RWPE2 (cell line): ENCODE data around the gene FLT1.

ENCODE experiments used
- ATAC-seq: fragments of 200-7000 bp; cut with Tn5 transposase; 3 replicates; pipeline ENCODE4 v1.9.1; 2021; ENCODE audit warnings: low read depth
- DNase-seq: peaks from one replicate; pipeline ENCODE4 v3.0.0-alpha.2; 2020; ENCODE audit warnings: low spot score
- H3K27ac ChIP-seq: fragments of 450-650 bp; 2 replicates; pipeline ENCODE4 v1.5.1; 2017; ENCODE audit warnings: mild to moderate bottlenecking; ENCODE audit not compliant: poor library complexity, severe bottlenecking
- H3K27me3 ChIP-seq: fragments of 250-450 bp; sonication (Bioruptor Pico); 2 replicates; pipeline ENCODE4 v1.5.1; 2021; ENCODE audit warnings: mild to moderate bottlenecking, moderate library complexity; ENCODE audit not compliant: insufficient read depth, poor library complexity, severe bottlenecking
- H3K36me3 ChIP-seq: fragments of 250-450 bp; sonication (Bioruptor Pico); 2 replicates; pipeline ENCODE4 v1.5.1; 2020; ENCODE audit warnings: low read depth, mild to moderate bottlenecking, moderate library complexity
- H3K4me1 ChIP-seq: fragments of 250-450 bp; sonication (Bioruptor Pico); 2 replicates; pipeline ENCODE4 v1.5.1; 2021; ENCODE audit warnings: mild to moderate bottlenecking, moderate library complexity; ENCODE audit not compliant: insufficient read depth, poor library complexity, severe bottlenecking
- H3K4me3 ChIP-seq: fragments of 250-450 bp; sonication (Bioruptor Pico); 2 replicates; pipeline ENCODE4 v1.5.1; 2021; ENCODE audit warnings: mild to moderate bottlenecking, moderate library complexity; ENCODE audit not compliant: severe bottlenecking
- H3K9me3 ChIP-seq: fragments of 250-450 bp; sonication (Bioruptor Pico); 2 replicates; pipeline ENCODE4 v1.5.1; 2021; ENCODE audit warnings: mild to moderate bottlenecking, moderate library complexity; ENCODE audit not compliant: severe bottlenecking
- CTCF ChIP-seq: fragments of 450-650 bp; IDR thresholded peaks from one replicate; pipeline ENCODE4 v1.5.1; 2017; ENCODE audit warnings: mild to moderate bottlenecking, moderate library complexity; ENCODE audit not compliant: poor library complexity, severe bottlenecking

Gene FLT1

GRCh38 chr13:28316836-28317235 is 178.1 kb downstream of the FLT1 start:
- no peaks in the 10 kb centered on the region for H3K36me3 ChIP-seq
- H3K9me3 ChIP-seq = no peaks in the 10 kb centered on the region
- no peaks in the 10 kb centered on the region for H3K4me1 ChIP-seq
- no peaks in the 10 kb centered on the region for H3K27me3 ChIP-seq
- H3K27ac ChIP-seq = no peak overlapping the region
- TF ChIP-seq CTCF = no peak
- ATAC-seq = no peak
- H3K4me3 ChIP-seq = no peak overlapping the region
- DNase-seq = no peak

- no peak for TF ChIP-seq CTCF
- no peak overlapping the region for H3K4me3 ChIP-seq
- H3K9me3 ChIP-seq = no peaks in the 10 kb centered on the region
- no peak overlapping the region for H3K27ac ChIP-seq
- no peak for ATAC-seq
- DNase-seq = no peak
- no peaks in the 10 kb centered on the region for H3K36me3 ChIP-seq
- H3K27me3 ChIP-seq = no peaks in the 10 kb centered on the region
- no peaks in the 10 kb centered on the region for H3K4me1 ChIP-seq
Observed at GRCh38 chr13:28316129-28316528, 178.8 kb downstream of the FLT1 start.

- TF ChIP-seq CTCF = no peak
- H3K9me3 ChIP-seq = no peaks in the 10 kb centered on the region
- H3K4me1 ChIP-seq = no peaks in the 10 kb centered on the region
- DNase-seq (no peak), ATAC-seq (no peak)
- no peaks in the 10 kb centered on the region for H3K27me3 ChIP-seq
- H3K4me3 ChIP-seq = no peak overlapping the region
- H3K36me3 ChIP-seq = no peaks in the 10 kb centered on the region
- no peak overlapping the region for H3K27ac ChIP-seq
Observed at GRCh38 chr13:28314879-28315278, 180.0 kb downstream of the FLT1 start.

- DNase-seq (no peak), ATAC-seq (no peak)
- H3K4me3 ChIP-seq = no peak overlapping the region
- no peaks in the 10 kb centered on the region for H3K9me3 ChIP-seq
- no peaks in the 10 kb centered on the region for H3K4me1 ChIP-seq
- no peak for TF ChIP-seq CTCF
- H3K27ac ChIP-seq = no peak overlapping the region
- no peaks in the 10 kb centered on the region for H3K36me3 ChIP-seq
- H3K27me3 ChIP-seq = no peaks in the 10 kb centered on the region
Observed at GRCh38 chr13:28313579-28313978, 181.3 kb downstream of the FLT1 start.

- Histone ChIP-seq H3K4me3 (no peak overlapping the region), H3K9me3 (no peaks in the 10 kb centered on the region), H3K27ac (no peak overlapping the region), H3K4me1 (no peaks in the 10 kb centered on the region), H3K36me3 (no peaks in the 10 kb centered on the region), H3K27me3 (no peaks in the 10 kb centered on the region)
- no peak for TF ChIP-seq CTCF
- DNase-seq (no peak), ATAC-seq (no peak)
Observed at GRCh38 chr13:28306325-28306724, 188.6 kb downstream of the FLT1 start.
